Endothelial cell of umbilical vein (primary cell): ENCODE results near the gene RBM28. TPM values are rescaled to one million over a fixed set of nuclear protein-coding genes. Genes with fewer than 3 reads are reported as not detected.

Experiments
- BruUV-seq: library from RNA; stranded (reverse); fragments of 400-500 nt; replicated peaks from 2 replicates; lab custom pipeline; 2021; lab: Mats Ljungman, UMichigan
- CTCF ChIA-PET: fragments of 300-600, 350-600 bp; sonication (Branson Sonifier 250); formaldehyde crosslinking; loops from one replicate; lab custom pipeline; 2021; ENCODE audit warnings: antibody characterized with exemption, inconsistent platforms; lab: Charles Lee
- POLR2A ChIA-PET: fragments of 300-600, 350-600 bp; sonication (Branson Sonifier 250); formaldehyde crosslinking; loops from one replicate; lab custom pipeline; 2021; ENCODE audit warnings: antibody characterized with exemption, inconsistent platforms; lab: Charles Lee
- DNase-seq: peaks from one replicate; pipeline ENCODE4 v3.0.0-alpha.2; 2011; ENCODE audit warnings: low read depth, low spot score
- FAIRE-seq: peaks from 2 replicates; lab custom pipeline; 2011; peaks lifted over from hg19 to GRCh38; lab: Jason Lieb, UNC
- H2AFZ ChIP-seq: 2 replicates; pipeline ENCODE4 v1.6.0; 2012; ENCODE audit warnings: low read depth, low read length, control low read depth, inconsistent platforms
- H3K27ac ChIP-seq: 2 replicates; pipeline ENCODE4 v1.5.1; 2011; ENCODE audit warnings: low read depth, mild to moderate bottlenecking, control low read depth, low read length, moderate library complexity; ENCODE audit not compliant: insufficient read depth
- H3K27me3 ChIP-seq, 2 experiments: 2 replicates each; pipeline versions ENCODE4 v1.6.0 to v1.6.1; 2011; ENCODE audit warnings: low read length in 2 of 2, mixed read lengths in 1 of 2; ENCODE audit not compliant: control insufficient read depth in 2 of 2, insufficient read depth in 2 of 2
- H3K36me3 ChIP-seq, 2 experiments: 2 replicates in 1 of 2; 3 replicates in 1 of 2; pipeline ENCODE4 v1.5.1; 2011; ENCODE audit warnings: low read length in 2 of 2, mild to moderate bottlenecking in 1 of 2, moderate library complexity in 1 of 2; ENCODE audit not compliant: control insufficient read depth in 2 of 2, insufficient read depth in 2 of 2; ENCODE audit errors: extremely low read depth in 1 of 2
- H3K4me1 ChIP-seq: 3 replicates; pipeline ENCODE4 v1.5.1; 2011; ENCODE audit warnings: mild to moderate bottlenecking, low read length; ENCODE audit not compliant: control insufficient read depth, insufficient read depth; ENCODE audit errors: extremely low read depth
- H3K4me2 ChIP-seq: 2 replicates; pipeline ENCODE4 v1.6.1; 2011; ENCODE audit warnings: low read length, control low read depth, mixed read lengths; ENCODE audit not compliant: insufficient read depth
- H3K4me3 ChIP-seq, 3 experiments: fragments of 200-600 bp in 1 of 3; sonication (generic), shearing (Covaris generic) in 1 of 3; replicated peaks in 1 of 3; 2 replicates each; pipeline ENCODE4 v1.5.1; 2011 to 2016; ENCODE audit warnings: control low read depth in 3 of 3, low read length in 3 of 3, mild to moderate bottlenecking in 2 of 3, inconsistent platforms in 1 of 3, low read depth in 1 of 3, moderate library complexity in 1 of 3; ENCODE audit not compliant: insufficient read depth in 1 of 3
- H3K79me2 ChIP-seq: 2 replicates; pipeline ENCODE4 v1.6.0; 2012; ENCODE audit warnings: low read length, inconsistent platforms; ENCODE audit not compliant: control insufficient read depth, insufficient read depth
- H3K9ac ChIP-seq: replicated peaks from 2 replicates; pipeline ENCODE3; 2011; ENCODE audit warnings: low read length, control low read depth; ENCODE audit not compliant: insufficient read depth; ENCODE audit errors: extremely low read depth
- H3K9me1 ChIP-seq: replicated peaks from 3 replicates; pipeline ENCODE4 v1.6.0; 2011; ENCODE audit warnings: mild to moderate bottlenecking, low read length; ENCODE audit not compliant: control insufficient read depth, insufficient read depth; ENCODE audit errors: extremely low read depth
- H3K9me3 ChIP-seq: replicated peaks from 2 replicates; pipeline ENCODE4 v1.5.1; 2012; ENCODE audit warnings: low read length, inconsistent platforms; ENCODE audit not compliant: control insufficient read depth, insufficient read depth
- H4K20me1 ChIP-seq: replicated peaks from 2 replicates; pipeline ENCODE3; 2011; ENCODE audit warnings: mild to moderate bottlenecking, low read length; ENCODE audit not compliant: control insufficient read depth, insufficient read depth; ENCODE audit errors: extremely low read depth
- CTCF ChIP-seq, 2 donors: IDR thresholded peaks; 1 replicate in 1 of 2; 2 replicates in 1 of 2; pipeline ENCODE4 v1.5.1; 2011; ENCODE audit warnings: low read length in 2 of 2, mild to moderate bottlenecking in 2 of 2, moderate library complexity in 2 of 2, control low read depth in 1 of 2, inconsistent platforms in 1 of 2, low read depth in 1 of 2; ENCODE audit not compliant: insufficient read depth in 1 of 2; ENCODE audit errors: extremely low read depth in 1 of 2
- EZH2 ChIP-seq: IDR thresholded peaks from 2 replicates; pipeline ENCODE4 v1.6.1; 2012; ENCODE audit warnings: borderline replicate concordance, low read depth, mild to moderate bottlenecking, moderate library complexity, low read length, inconsistent platforms; ENCODE audit not compliant: severe bottlenecking
- FOS ChIP-seq: IDR thresholded peaks from 2 replicates; pipeline ENCODE4 v1.6.1; 2011; ENCODE audit warnings: mild to moderate bottlenecking, low read length, moderate library complexity, borderline replicate concordance; ENCODE audit not compliant: insufficient read depth
- GATA2 ChIP-seq: IDR thresholded peaks from 2 replicates; pipeline ENCODE4 v1.7.0; 2011; ENCODE audit warnings: low read depth, mild to moderate bottlenecking, moderate library complexity, mixed read lengths, low read length; ENCODE audit not compliant: insufficient read length, insufficient read depth
- JUN ChIP-seq: IDR thresholded peaks from 2 replicates; pipeline ENCODE4 v1.6.1; 2011; ENCODE audit warnings: borderline replicate concordance, low read depth; ENCODE audit not compliant: insufficient read length, insufficient read depth
- MAX ChIP-seq: IDR thresholded peaks from 2 replicates; pipeline ENCODE4 v1.6.1; 2011; ENCODE audit not compliant: insufficient read depth, insufficient read length
- MYC ChIP-seq: IDR thresholded peaks from one replicate; pipeline ENCODE4 v1.6.1; 2011; ENCODE audit warnings: mild to moderate bottlenecking, low read depth, low read length
- POLR2A ChIP-seq: IDR thresholded peaks from 2 replicates; pipeline ENCODE4 v1.6.1; 2012; ENCODE audit warnings: low read depth, mild to moderate bottlenecking, control low read depth, low read length
- POLR2AphosphoS5 ChIP-seq: IDR thresholded peaks from 2 replicates; pipeline ENCODE4 v1.6.1; 2012; ENCODE audit warnings: low read depth, mild to moderate bottlenecking, control low read depth, low read length, moderate library complexity; ENCODE audit not compliant: insufficient read depth
- dilution Hi-C: fragments of 300-500 bp; cut with MboI; formaldehyde crosslinking; loops from one replicate; pipeline ENCODE4 v1.15.0; 2019; ENCODE audit warnings: low sequenced_read_pairs; ENCODE audit not compliant: extremely low pct_ligation_motif_present
- intact Hi-C: fragments of 100-400 bp; cut with micrococcal nuclease; formaldehyde crosslinking; loops from one replicate; pipeline ENCODE4 v1.10.0; 2022
- polyA plus RNA-seq, 4 experiments: library from polyadenylated mRNA; depleted of rRNA in 3 of 4; stranded (reverse) in 3 of 4; unstranded in 1 of 4; fragments of >200 nt; gene quantifications; 2 replicates each; pipeline versions ENCODE4 v1.2.1 to v1.2.3, GENCODE V29; 2011 to 2012; ENCODE audit warnings: missing spikeins in 1 of 4
- total RNA-seq: library from RNA; stranded (reverse); gene quantifications from 2 replicates; pipeline ENCODE4 v1.2.3, GENCODE V29; 2021

The RBM28 gene
- total and polyA plus RNA-seq, 2 donors (not counting 3 experiments of a cell fraction or from before 2014, with no cell fraction given) = 11.6 to 58.7 TPM

- Histone ChIP-seq H3K4me1 (no peaks in the 10 kb centered on the region), H3K4me3 (no peak overlapping the region), H3K9ac (no peak overlapping the region), H3K27ac (no peak overlapping the region), H3K4me2 (no peak overlapping the region), H3K36me3 (no peaks in the 10 kb centered on the region), H3K9me3 (no peaks in the 10 kb centered on the region), H3K79me2 (no peaks in the 10 kb centered on the region), H2AFZ (no peak overlapping the region), H3K27me3 (peaks cover 2 to 8% of the 10 kb centered on the region in 2 experiments), H3K9me1 (no peaks in the 10 kb centered on the region), H4K20me1 (no peaks in the 10 kb centered on the region)
- intact Hi-C loops = no loop called here
- no peak for DNase-seq
- FAIRE-seq = no peak
- BruUV-seq = no TSS peak
- ChIA-PET POLR2A (no interaction called here), CTCF (interaction anchor here (1.0 to 3.7 kb wide), 6 partner anchors 8 to 88 kb away, joined by 3 to 22 read pairs (median 6); no protein-coding TSS in a partner anchor)
- dilution Hi-C loops = no loop called here
- TF ChIP-seq JUN (no peak), MAX (no peak), EZH2 (no peak), POLR2A (no peak), POLR2AphosphoS5 (no peak), MYC (no peak), GATA2 (no peak), CTCF (IDR thresholded peaks at IDR 0.05; ENCODE audit: extremely low read depth in 1 of 2, insufficient read depth in 1 of 2, low read depth in 1 of 2, low read length in 2 of 2) (no peak), FOS (no peak)
Measured at GRCh38 chr7:128373606-128374005, 29.9 kb upstream of the RBM28 start.
